GM23338 (cell line): ENCODE measurements around the gene GJA4. TPM values are rescaled to one million over a fixed set of nuclear protein-coding genes. Genes with fewer than 3 reads are reported as not detected.
"Not testable (repeated sequence)": the region's sequence is repeated elsewhere in the genome, so short reads cannot be mapped to it uniquely, and the experiment has no call there.

Source experiments
- ATAC-seq: fragments of 200-7000 bp; cut with Tn5 transposase; 3 replicates; pipeline ENCODE4 v1.9.1; 2020
- DNase-seq: peaks from one replicate; pipeline ENCODE4 v3.0.0-alpha.2; 2015; ENCODE audit warnings: low spot score
- H2AFZ ChIP-seq: fragments of 200-600 bp; sonication (generic); 2 replicates; pipeline ENCODE4 v1.8.0; 2016; ENCODE audit warnings: antibody characterized with exemption, mild to moderate bottlenecking, moderate library complexity
- H3F3A ChIP-seq: fragments of 200-600 bp; sonication (generic); replicated peaks from 2 replicates; pipeline ENCODE4 v1.8.0; 2017; ENCODE audit warnings: antibody characterized with exemption, mixed run types, low read depth
- H3K27ac ChIP-seq: fragments of 200-600 bp; sonication (generic); 2 replicates; pipeline ENCODE4 v1.6.1; 2016; ENCODE audit warnings: low read depth
- H3K27me3 ChIP-seq: fragments of 200-600 bp; sonication (generic); 2 replicates; pipeline ENCODE4 v1.8.0; 2016; ENCODE audit warnings: mild to moderate bottlenecking, mixed run types, moderate library complexity; ENCODE audit not compliant: insufficient read depth
- H3K36me3 ChIP-seq: fragments of 200-600 bp; sonication (generic); 2 replicates; pipeline ENCODE4 v1.8.0; 2016; ENCODE audit warnings: mild to moderate bottlenecking; ENCODE audit not compliant: insufficient read depth
- H3K4me1 ChIP-seq: fragments of 200-600 bp; sonication (generic); 2 replicates; pipeline ENCODE4 v1.8.0; 2016; ENCODE audit warnings: mild to moderate bottlenecking, moderate library complexity; ENCODE audit not compliant: insufficient read depth
- H3K4me2 ChIP-seq: fragments of 200-600 bp; sonication (generic); 2 replicates; pipeline ENCODE4 v1.7.1; 2017; ENCODE audit warnings: mixed run types
- H3K4me3 ChIP-seq: fragments of 200-600 bp; sonication (generic); 2 replicates; pipeline ENCODE4 v1.6.1; 2016; ENCODE audit warnings: mixed run types
- H3K79me2 ChIP-seq: fragments of 200-600 bp; sonication (generic); replicated peaks from 2 replicates; pipeline ENCODE4 v1.8.0; 2017; ENCODE audit warnings: mild to moderate bottlenecking; ENCODE audit not compliant: insufficient read depth
- H3K9me2 ChIP-seq: fragments of 200-600 bp; sonication (generic); 2 replicates; pipeline ENCODE4 v1.8.0; 2017; ENCODE audit not compliant: insufficient read depth
- H4K20me1 ChIP-seq: fragments of 200-600 bp; sonication (generic); replicated peaks from 2 replicates; pipeline ENCODE4 v1.8.0; 2017; ENCODE audit warnings: mild to moderate bottlenecking; ENCODE audit not compliant: insufficient read depth
- H3K27ac Mint-ChIP-seq: 2 replicates; pipeline ENCODE4 v1.8.0; 2020; ENCODE audit warnings: inconsistent platforms, mild to moderate bottlenecking, moderate library complexity, mixed read lengths
- H3K27me3 Mint-ChIP-seq: 3 replicates; pipeline ENCODE4 v1.8.0; 2022; ENCODE audit warnings: low read depth, mild to moderate bottlenecking, moderate library complexity, mixed read lengths, inconsistent platforms; ENCODE audit not compliant: insufficient read depth, poor library complexity
- H3K36me3 Mint-ChIP-seq: 3 replicates; pipeline ENCODE4 v1.8.0; 2021; ENCODE audit warnings: low read depth, mild to moderate bottlenecking, inconsistent platforms, moderate library complexity, mixed read lengths
- H3K4me1 Mint-ChIP-seq: 3 replicates; pipeline ENCODE4 v1.8.0; 2020; ENCODE audit warnings: mild to moderate bottlenecking, inconsistent platforms, mixed read lengths
- H3K4me3 Mint-ChIP-seq: 3 replicates; pipeline ENCODE4 v1.8.0; 2021; ENCODE audit warnings: moderate library complexity, mild to moderate bottlenecking, inconsistent platforms, mixed read lengths
- H3K9me3 Mint-ChIP-seq: 3 replicates; pipeline ENCODE4 v1.8.0; 2020; ENCODE audit warnings: moderate library complexity, mild to moderate bottlenecking, inconsistent platforms, mixed read lengths
- CREB1 ChIP-seq: fragments of 250-450 bp; sonication (Bioruptor Pico); IDR thresholded peaks from 2 replicates; pipeline ENCODE4 v1.5.0; 2020; ENCODE audit warnings: low read depth, mild to moderate bottlenecking, moderate library complexity
- EZH2 ChIP-seq: fragments of 200-600 bp; sonication (generic); IDR thresholded peaks from one replicate; pipeline ENCODE4 v1.8.0; 2017; ENCODE audit warnings: antibody characterized with exemption, mild to moderate bottlenecking, low read depth; ENCODE audit not compliant: unreplicated experiment
- EZH2phosphoT487 ChIP-seq: fragments of 200-600 bp; sonication (generic); IDR thresholded peaks from one replicate; pipeline ENCODE4 v1.8.1; 2018; ENCODE audit warnings: antibody characterized with exemption; ENCODE audit not compliant: unreplicated experiment
- JUNB ChIP-seq: IDR thresholded peaks from one replicate; pipeline ENCODE4 v1.6.1; 2016; ENCODE audit warnings: antibody characterized with exemption; ENCODE audit not compliant: unreplicated experiment
- NANOG ChIP-seq: IDR thresholded peaks from 2 replicates; pipeline ENCODE4 v1.6.1; 2016; ENCODE audit warnings: antibody characterized with exemption, borderline replicate concordance
- POLR2AphosphoS5 ChIP-seq: IDR thresholded peaks from 2 replicates; pipeline ENCODE4 v1.6.1; 2016; ENCODE audit warnings: antibody characterized with exemption, low read depth
- REST ChIP-seq: IDR thresholded peaks from one replicate; pipeline ENCODE4 v1.6.1; 2018; ENCODE audit warnings: antibody characterized with exemption; ENCODE audit not compliant: unreplicated experiment
- STAT1 ChIP-seq: IDR thresholded peaks from one replicate; pipeline ENCODE4 v1.6.1; 2016; ENCODE audit warnings: antibody characterized with exemption; ENCODE audit not compliant: unreplicated experiment
- ZNF331 ChIP-seq: fragments of 250-450 bp; sonication (Bioruptor Pico); IDR thresholded peaks from 2 replicates; pipeline ENCODE4 v1.5.0; 2020; ENCODE audit warnings: low read depth, mild to moderate bottlenecking, moderate library complexity
- ZNF462 ChIP-seq: fragments of 250-450 bp; sonication (Bioruptor Pico); IDR thresholded peaks from 2 replicates; pipeline ENCODE4 v1.5.0; 2020; ENCODE audit warnings: mild to moderate bottlenecking, moderate library complexity
- polyA plus RNA-seq: library from polyadenylated mRNA; unstranded; fragments of >200 nt; fragmentation: Nextera tagmentation; extraction: Ambion mirVana; gene quantifications from 2 replicates; pipeline ENCODE4 v1.2.1, GENCODE V29; 2016
- total RNA-seq: library from RNA; depleted of rRNA; stranded (reverse); fragments of >200 nt; shearing (Covaris generic); gene quantifications from 2 replicates; pipeline ENCODE4 v1.2.3, GENCODE V29; 2014
- TF ChIP-seq, protein P1 (sequence below): IDR thresholded peaks from 2 replicates; pipeline ENCODE4 v1.6.1; 2016; ENCODE audit warnings: antibody characterized with exemption

The GJA4 gene
- total and polyA plus RNA-seq, 2 experiments from 2014 or later: 0.95 to 2.2 TPM

DNA sequence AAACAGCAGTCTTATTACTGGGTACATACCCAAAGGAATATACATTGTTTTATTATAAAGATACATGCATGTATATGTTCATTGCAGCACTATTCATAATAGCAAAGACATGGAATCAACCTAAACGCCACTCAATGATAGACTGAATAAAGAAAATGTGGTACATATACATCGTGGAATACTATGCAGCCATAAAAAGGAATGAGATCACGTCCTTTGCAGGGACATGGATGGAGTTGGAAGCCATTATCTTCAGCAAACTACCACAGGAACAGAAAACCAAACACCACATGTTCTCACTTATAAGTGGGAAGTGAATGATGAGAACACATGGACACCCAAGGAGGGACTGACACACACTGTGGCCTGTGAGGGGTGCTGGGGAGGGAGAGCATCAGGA is 18.0 kb downstream of the GJA4 start:
- not testable (repeated sequence) for H3K79me2 ChIP-seq, H3K36me3 ChIP-seq, H3K4me3 Mint-ChIP-seq, H3K4me1 ChIP-seq, H3F3A ChIP-seq, H4K20me1 ChIP-seq, H3K27me3 ChIP-seq, H3K9me3 Mint-ChIP-seq, ATAC-seq, H2AFZ ChIP-seq, H3K9me2 ChIP-seq, H3K27ac Mint-ChIP-seq, H3K4me3 ChIP-seq, DNase-seq, H3K27ac ChIP-seq, H3K4me1 Mint-ChIP-seq, H3K36me3 Mint-ChIP-seq, H3K27me3 Mint-ChIP-seq, H3K4me2 ChIP-seq

DNA sequence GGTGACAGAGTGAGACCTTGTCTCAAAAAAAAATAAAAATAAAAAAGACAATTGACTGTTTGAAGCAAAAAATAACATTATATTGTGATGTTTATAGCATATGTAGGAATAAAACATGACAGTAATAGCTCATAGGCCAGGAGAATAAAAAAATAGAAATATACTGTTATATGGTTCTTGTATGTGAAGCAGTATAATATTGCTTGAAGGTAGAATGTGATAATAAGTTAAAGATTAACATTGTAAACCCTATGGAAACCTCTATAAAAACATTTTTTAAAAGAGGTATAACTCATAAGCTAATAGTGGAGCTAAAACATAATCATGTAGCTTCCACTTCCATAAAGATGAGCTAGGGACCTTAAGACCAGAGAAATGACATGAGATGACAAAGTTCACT is 23.5 kb downstream of the GJA4 start:
- Histone ChIP-seq H3K27me3 (no peaks in the 10 kb centered on the region), H3K4me2 (no peak overlapping the region), H3F3A (no peaks in the 10 kb centered on the region), H4K20me1 (no peaks in the 10 kb centered on the region), H3K27ac (no peak overlapping the region), H3K9me2 (no peaks in the 10 kb centered on the region), H3K36me3 (no peaks in the 10 kb centered on the region), H3K4me3 (no peak overlapping the region), H3K79me2 (no peaks in the 10 kb centered on the region), H3K4me1 (no peaks in the 10 kb centered on the region), H2AFZ (no peak overlapping the region)
- DNase-seq (no peak), ATAC-seq (no peak)
- peaks cover 2% of the 10 kb centered on the region; the same call in 1 of the 3 replicates for H3K4me1 Mint-ChIP-seq
- no peak overlapping the region for H3K27ac Mint-ChIP-seq
- no peaks in the 10 kb centered on the region for H3K9me3 Mint-ChIP-seq
- no peak overlapping the region for H3K4me3 Mint-ChIP-seq
- peaks cover 5% of the 10 kb centered on the region for H3K27me3 Mint-ChIP-seq
- H3K36me3 Mint-ChIP-seq: no peaks in the 10 kb centered on the region
- TF ChIP-seq EZH2phosphoT487: no peak
- no peak for TF ChIP-seq EZH2
- no peak for TF ChIP-seq ZNF462 (CRISPR knock-in tag)
- no peak for TF ChIP-seq REST
- no peak for TF ChIP-seq NANOG
- TF ChIP-seq ZNF331: no peak
- no peak for TF ChIP-seq JUNB
- TF ChIP-seq CREB1 (CRISPR knock-in tag): no peak
- no peak for TF ChIP-seq STAT1
- no peak for TF ChIP-seq POLR2AphosphoS5
- TF ChIP-seq, protein P1, sequence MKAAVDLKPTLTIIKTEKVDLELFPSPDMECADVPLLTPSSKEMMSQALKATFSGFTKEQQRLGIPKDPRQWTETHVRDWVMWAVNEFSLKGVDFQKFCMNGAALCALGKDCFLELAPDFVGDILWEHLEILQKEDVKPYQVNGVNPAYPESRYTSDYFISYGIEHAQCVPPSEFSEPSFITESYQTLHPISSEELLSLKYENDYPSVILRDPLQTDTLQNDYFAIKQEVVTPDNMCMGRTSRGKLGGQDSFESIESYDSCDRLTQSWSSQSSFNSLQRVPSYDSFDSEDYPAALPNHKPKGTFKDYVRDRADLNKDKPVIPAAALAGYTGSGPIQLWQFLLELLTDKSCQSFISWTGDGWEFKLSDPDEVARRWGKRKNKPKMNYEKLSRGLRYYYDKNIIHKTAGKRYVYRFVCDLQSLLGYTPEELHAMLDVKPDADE: no peak
